ENCODE data around the gene MORC3.

GRCh38 chr21:36420571-36421339, 100.8 kb downstream of the MORC3 start:
- TF ChIP-seq CTCF (IDR thresholded peaks at IDR 0.05; ENCODE audit: borderline replicate concordance, extremely low read depth, low read length, poor library complexity, severe bottlenecking) = no peak
- no peak for TF ChIP-seq EZH2 (IDR thresholded peaks at IDR 0.05; ENCODE audit: borderline replicate concordance, low read depth, low read length, severe bottlenecking)
